ENCODE data around the gene HSPA8.

The HSPA8 gene

DNA sequence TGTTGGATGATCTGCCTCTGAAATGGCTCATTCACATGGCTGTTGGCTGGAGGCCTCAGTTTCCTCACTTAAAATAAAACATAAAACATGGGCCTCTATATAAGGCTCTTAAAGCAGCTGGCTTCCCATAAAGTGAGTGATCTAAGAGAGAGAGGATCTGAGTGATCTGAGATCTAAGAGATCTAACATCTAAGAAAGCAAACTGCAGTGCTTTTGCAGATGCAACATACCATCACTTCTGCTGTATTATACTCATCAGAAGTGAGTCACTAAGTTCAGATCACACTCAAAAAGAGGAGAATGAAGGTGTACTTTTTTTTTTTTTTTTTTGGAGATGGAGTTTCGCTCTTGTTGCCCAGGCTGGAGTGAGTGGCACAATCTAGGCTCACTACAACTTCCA is 18.1 kb upstream of the HSPA8 start:
- no peak for TF ChIP-seq FOXM1 (IDR thresholded peaks at IDR 0.05; ENCODE audit: borderline replicate concordance, low read depth)
- TF ChIP-seq ZBTB7A (IDR thresholded peaks at IDR 0.05; ENCODE audit: low read depth): no peak
- no peak for TF ChIP-seq TCF12 (IDR thresholded peaks at IDR 0.05; ENCODE audit: low read depth)
- TF ChIP-seq, protein P1, sequence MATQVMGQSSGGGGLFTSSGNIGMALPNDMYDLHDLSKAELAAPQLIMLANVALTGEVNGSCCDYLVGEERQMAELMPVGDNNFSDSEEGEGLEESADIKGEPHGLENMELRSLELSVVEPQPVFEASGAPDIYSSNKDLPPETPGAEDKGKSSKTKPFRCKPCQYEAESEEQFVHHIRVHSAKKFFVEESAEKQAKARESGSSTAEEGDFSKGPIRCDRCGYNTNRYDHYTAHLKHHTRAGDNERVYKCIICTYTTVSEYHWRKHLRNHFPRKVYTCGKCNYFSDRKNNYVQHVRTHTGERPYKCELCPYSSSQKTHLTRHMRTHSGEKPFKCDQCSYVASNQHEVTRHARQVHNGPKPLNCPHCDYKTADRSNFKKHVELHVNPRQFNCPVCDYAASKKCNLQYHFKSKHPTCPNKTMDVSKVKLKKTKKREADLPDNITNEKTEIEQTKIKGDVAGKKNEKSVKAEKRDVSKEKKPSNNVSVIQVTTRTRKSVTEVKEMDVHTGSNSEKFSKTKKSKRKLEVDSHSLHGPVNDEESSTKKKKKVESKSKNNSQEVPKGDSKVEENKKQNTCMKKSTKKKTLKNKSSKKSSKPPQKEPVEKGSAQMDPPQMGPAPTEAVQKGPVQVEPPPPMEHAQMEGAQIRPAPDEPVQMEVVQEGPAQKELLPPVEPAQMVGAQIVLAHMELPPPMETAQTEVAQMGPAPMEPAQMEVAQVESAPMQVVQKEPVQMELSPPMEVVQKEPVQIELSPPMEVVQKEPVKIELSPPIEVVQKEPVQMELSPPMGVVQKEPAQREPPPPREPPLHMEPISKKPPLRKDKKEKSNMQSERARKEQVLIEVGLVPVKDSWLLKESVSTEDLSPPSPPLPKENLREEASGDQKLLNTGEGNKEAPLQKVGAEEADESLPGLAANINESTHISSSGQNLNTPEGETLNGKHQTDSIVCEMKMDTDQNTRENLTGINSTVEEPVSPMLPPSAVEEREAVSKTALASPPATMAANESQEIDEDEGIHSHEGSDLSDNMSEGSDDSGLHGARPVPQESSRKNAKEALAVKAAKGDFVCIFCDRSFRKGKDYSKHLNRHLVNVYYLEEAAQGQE (IDR thresholded peaks at IDR 0.05; ENCODE audit: low read depth): no peak
- TF ChIP-seq EGR1 (IDR thresholded peaks at IDR 0.05): no peak
- TF ChIP-seq, protein P2, sequence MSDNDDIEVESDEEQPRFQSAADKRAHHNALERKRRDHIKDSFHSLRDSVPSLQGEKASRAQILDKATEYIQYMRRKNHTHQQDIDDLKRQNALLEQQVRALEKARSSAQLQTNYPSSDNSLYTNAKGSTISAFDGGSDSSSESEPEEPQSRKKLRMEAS (IDR thresholded peaks at IDR 0.05): no peak
- TF ChIP-seq, protein P3, sequence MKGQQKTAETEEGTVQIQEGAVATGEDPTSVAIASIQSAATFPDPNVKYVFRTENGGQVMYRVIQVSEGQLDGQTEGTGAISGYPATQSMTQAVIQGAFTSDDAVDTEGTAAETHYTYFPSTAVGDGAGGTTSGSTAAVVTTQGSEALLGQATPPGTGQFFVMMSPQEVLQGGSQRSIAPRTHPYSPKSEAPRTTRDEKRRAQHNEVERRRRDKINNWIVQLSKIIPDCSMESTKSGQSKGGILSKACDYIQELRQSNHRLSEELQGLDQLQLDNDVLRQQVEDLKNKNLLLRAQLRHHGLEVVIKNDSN (IDR thresholded peaks at IDR 0.05): no peak
- no peak for TF ChIP-seq CREB1 (IDR thresholded peaks at IDR 0.05; ENCODE audit: low read depth)
- no peak for TF ChIP-seq TEAD4 (IDR thresholded peaks at IDR 0.05)
- no peak for TF ChIP-seq CEBPB (IDR thresholded peaks at IDR 0.05)
- TF ChIP-seq NFIC (IDR thresholded peaks at IDR 0.05): no peak
- no peak for TF ChIP-seq TAF1 (IDR thresholded peaks at IDR 0.05; ENCODE audit: low read depth)
- no peak for TF ChIP-seq EP300 (IDR thresholded peaks at IDR 0.05; ENCODE audit: borderline replicate concordance)
- no peak for TF ChIP-seq RAD21 (IDR thresholded peaks at IDR 0.05; ENCODE audit: low read depth)
- no peak for TF ChIP-seq YY1 (IDR thresholded peaks at IDR 0.05; ENCODE audit: low read depth)

DNA sequence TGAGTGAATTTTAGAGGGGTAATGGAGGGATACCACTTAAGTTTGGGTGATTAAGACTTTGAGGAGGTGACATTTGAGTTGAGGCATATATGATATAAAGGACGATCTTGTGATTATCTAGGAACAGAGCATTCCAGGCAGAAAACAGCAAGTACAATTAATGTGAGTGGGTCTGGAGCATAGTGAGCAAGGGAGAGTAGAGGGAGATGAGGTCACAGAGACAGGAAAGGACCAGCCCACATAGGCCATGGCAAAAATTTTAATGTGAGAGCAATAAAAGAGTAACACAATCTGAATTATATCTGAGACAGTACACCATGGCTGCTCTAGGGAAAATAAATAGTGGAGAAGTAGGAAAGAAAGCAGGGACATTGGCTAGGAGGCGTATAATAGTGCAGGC is 14.5 kb upstream of the HSPA8 start:
- TF ChIP-seq CREB1 (IDR thresholded peaks at IDR 0.05; ENCODE audit: low read depth) (no peak), FOXM1 (IDR thresholded peaks at IDR 0.05; ENCODE audit: borderline replicate concordance, low read depth) (no peak), NFIC (IDR thresholded peaks at IDR 0.05) (no peak), ZBTB7A (IDR thresholded peaks at IDR 0.05; ENCODE audit: low read depth) (no peak), YY1 (IDR thresholded peaks at IDR 0.05; ENCODE audit: low read depth) (no peak), EP300 (IDR thresholded peaks at IDR 0.05; ENCODE audit: borderline replicate concordance) (no peak)
- TF ChIP-seq, protein P1 (IDR thresholded peaks at IDR 0.05; ENCODE audit: low read depth): no peak
- TF ChIP-seq, protein P3 (IDR thresholded peaks at IDR 0.05): no peak

DNA sequence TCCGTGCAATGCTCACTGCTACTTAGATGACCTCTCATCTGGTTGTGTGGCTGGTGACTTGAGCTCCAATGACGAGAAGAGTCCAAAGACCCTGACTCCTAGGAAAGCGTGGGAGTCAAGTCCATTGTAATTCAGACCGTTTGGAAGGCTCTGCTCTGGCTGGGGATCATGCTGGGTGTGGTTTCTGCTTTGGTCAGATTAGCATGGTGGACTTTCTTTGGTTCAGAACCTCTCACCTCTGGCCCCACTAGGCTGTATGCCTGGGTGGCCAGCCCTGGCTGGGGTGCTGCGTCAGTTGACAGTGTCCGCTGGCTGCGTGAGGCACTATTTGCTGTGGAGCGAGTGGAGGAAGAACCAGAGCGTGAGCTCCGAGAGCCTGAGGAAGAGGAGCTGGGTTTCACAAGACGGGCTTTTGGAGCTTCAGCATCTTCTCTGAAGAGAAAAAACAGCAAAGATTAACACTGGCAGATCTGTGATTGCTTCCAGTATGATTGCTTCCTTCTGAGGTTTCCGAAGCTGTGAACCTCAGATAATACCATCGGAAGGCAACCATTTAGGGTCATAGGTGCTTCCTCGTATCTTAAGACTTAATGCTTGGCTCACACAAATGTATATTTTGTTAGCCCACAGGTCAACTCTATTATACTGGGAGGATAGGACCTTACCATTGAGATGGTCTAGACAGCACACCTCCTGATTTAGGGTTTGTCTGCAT is 11.6 kb upstream of the HSPA8 start:
- TF ChIP-seq, protein P2 (IDR thresholded peaks at IDR 0.05): no peak
- TF ChIP-seq, protein P3 (IDR thresholded peaks at IDR 0.05): no peak
- TF ChIP-seq, protein P1 (IDR thresholded peaks at IDR 0.05; ENCODE audit: low read depth): no peak
- TF ChIP-seq NFIC (IDR thresholded peaks at IDR 0.05) (no peak), EP300 (IDR thresholded peaks at IDR 0.05; ENCODE audit: borderline replicate concordance) (no peak), EGR1 (IDR thresholded peaks at IDR 0.05) (no peak), TAF1 (IDR thresholded peaks at IDR 0.05; ENCODE audit: low read depth) (no peak), YY1 (IDR thresholded peaks at IDR 0.05; ENCODE audit: low read depth) (no peak), TEAD4 (IDR thresholded peaks at IDR 0.05) (no peak), ZBTB7A (IDR thresholded peaks at IDR 0.05; ENCODE audit: low read depth) (no peak), RAD21 (IDR thresholded peaks at IDR 0.05; ENCODE audit: low read depth) (no peak), FOXM1 (IDR thresholded peaks at IDR 0.05; ENCODE audit: borderline replicate concordance, low read depth) (no peak), CREB1 (IDR thresholded peaks at IDR 0.05; ENCODE audit: low read depth) (no peak), CEBPB (IDR thresholded peaks at IDR 0.05) (no peak), TCF12 (IDR thresholded peaks at IDR 0.05; ENCODE audit: low read depth) (no peak)

DNA sequence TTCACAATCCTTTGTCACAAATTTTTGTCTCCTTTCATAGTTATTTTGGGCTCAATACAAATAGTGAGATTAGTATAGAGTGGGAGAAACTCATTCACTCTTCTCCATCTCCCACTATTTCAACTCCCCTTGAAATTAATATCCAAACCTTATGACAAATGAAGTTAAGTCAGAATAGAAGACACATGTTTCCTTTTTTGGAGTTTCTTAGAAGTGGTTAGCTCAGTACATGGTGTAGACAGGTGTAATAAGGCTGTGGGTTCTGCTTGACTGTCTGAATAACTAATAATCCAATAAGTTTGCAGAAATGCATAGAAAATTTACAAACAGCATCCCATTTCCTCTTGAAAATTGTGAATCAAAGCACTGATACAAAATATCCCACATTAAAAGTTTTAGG is 10.8 kb upstream of the HSPA8 start:
- TF ChIP-seq TCF12 (IDR thresholded peaks at IDR 0.05; ENCODE audit: low read depth) (no peak), TAF1 (IDR thresholded peaks at IDR 0.05; ENCODE audit: low read depth) (no peak), ZBTB7A (IDR thresholded peaks at IDR 0.05; ENCODE audit: low read depth) (no peak), CEBPB (IDR thresholded peaks at IDR 0.05) (no peak), EP300 (IDR thresholded peaks at IDR 0.05; ENCODE audit: borderline replicate concordance) (no peak), RAD21 (IDR thresholded peaks at IDR 0.05; ENCODE audit: low read depth) (no peak), EGR1 (IDR thresholded peaks at IDR 0.05) (no peak), FOXM1 (IDR thresholded peaks at IDR 0.05; ENCODE audit: borderline replicate concordance, low read depth) (no peak), YY1 (IDR thresholded peaks at IDR 0.05; ENCODE audit: low read depth) (no peak), TEAD4 (IDR thresholded peaks at IDR 0.05) (no peak)
- TF ChIP-seq, protein P2 (IDR thresholded peaks at IDR 0.05): no peak
- TF ChIP-seq, protein P3 (IDR thresholded peaks at IDR 0.05): no peak
- TF ChIP-seq, protein P1 (IDR thresholded peaks at IDR 0.05; ENCODE audit: low read depth): no peak

Data from Ishikawa (cell line).